ENCODE measurements around the gene NUDCD3.

Gene NUDCD3

GRCh38 chr7:44368885-44369284 is 121.6 kb downstream of the NUDCD3 start:
- no peak for DNase-seq (ENCODE audit: insufficient read length, low spot score)
- no peak for TF ChIP-seq CTCF (IDR thresholded peaks at IDR 0.05; ENCODE audit: insufficient read depth, missing control alignments)
- FAIRE-seq: no peak

GRCh38 chr7:44368455-44368854 is 122.0 kb downstream of the NUDCD3 start:
- FAIRE-seq (no peak), DNase-seq (ENCODE audit: insufficient read length, low spot score) (no peak)
- no peak for TF ChIP-seq CTCF (IDR thresholded peaks at IDR 0.05; ENCODE audit: insufficient read depth, missing control alignments)

GRCh38 chr7:44367475-44368043 is 122.9 kb downstream of the NUDCD3 start:
- no peak for FAIRE-seq
- DNase-seq (ENCODE audit: insufficient read length, low spot score): no peak
- TF ChIP-seq CTCF (IDR thresholded peaks at IDR 0.05; ENCODE audit: insufficient read depth, missing control alignments): no peak

GRCh38 chr7:44366986-44367385 is 123.5 kb downstream of the NUDCD3 start:
- DNase-seq (ENCODE audit: insufficient read length, low spot score) (no peak), FAIRE-seq (no peak)
- no peak for TF ChIP-seq CTCF (IDR thresholded peaks at IDR 0.05; ENCODE audit: insufficient read depth, missing control alignments)

GRCh38 chr7:44353668-44354067 is 136.8 kb downstream of the NUDCD3 start:
- FAIRE-seq (no peak), DNase-seq (ENCODE audit: insufficient read length, low spot score) (no peak)
- TF ChIP-seq CTCF (IDR thresholded peaks at IDR 0.05; ENCODE audit: insufficient read depth, missing control alignments): no peak

- no peak for DNase-seq (ENCODE audit: insufficient read length, low spot score)
Measured at GRCh38 chr7:44348851-44349781, 141.3 kb downstream of the NUDCD3 start.

More at GRCh38 chr7:44348851-44349781, 141.3 kb downstream of the NUDCD3 start:
- no peak for TF ChIP-seq CTCF (IDR thresholded peaks at IDR 0.05; ENCODE audit: insufficient read depth, missing control alignments)
- FAIRE-seq: no peak

Data from D721Med (cell line).